T follicular helper cell (primary cell): ENCODE data around the gene NFATC2.

Experiments
- DNase-seq: peaks from one replicate; pipeline ENCODE4 v3.0.0-alpha.2; 2020; ENCODE audit warnings: low read depth

The NFATC2 gene

GRCh38 chr20:51450984-51451383 lies 91.5 kb downstream of the NFATC2 start:
- no peak for DNase-seq

GRCh38 chr20:51450221-51450712 lies 92.3 kb downstream of the NFATC2 start:
- DNase-seq: no peak

GRCh38 chr20:51449498-51450220 lies 92.9 kb downstream of the NFATC2 start:
- no peak for DNase-seq

- DNase-seq: no peak
These were observed 94.8 kb downstream of the NFATC2 start for GRCh38 chr20:51447765-51448148.

GRCh38 chr20:51447097-51447764 lies 95.3 kb downstream of the NFATC2 start:
- DNase-seq: no peak

- DNase-seq: no peak
These were observed 95.9 kb downstream of the NFATC2 start for GRCh38 chr20:51446656-51447055.

- DNase-seq: no peak
These were observed 96.3 kb downstream of the NFATC2 start for GRCh38 chr20:51446230-51446629.

GRCh38 chr20:51445591-51445990 lies 96.9 kb downstream of the NFATC2 start:
- no peak for DNase-seq

- no peak for DNase-seq
These were observed 97.5 kb downstream of the NFATC2 start for GRCh38 chr20:51444922-51445438.

GRCh38 chr20:51444467-51444866 lies 98.1 kb downstream of the NFATC2 start:
- DNase-seq: no peak

- no peak for DNase-seq
These were observed 99.9 kb downstream of the NFATC2 start for GRCh38 chr20:51442602-51443001.

- DNase-seq: no peak
These were observed 101.9 kb downstream of the NFATC2 start for GRCh38 chr20:51440589-51440988.

- no peak for DNase-seq
These were observed 103.3 kb downstream of the NFATC2 start for GRCh38 chr20:51439160-51439689.

GRCh38 chr20:51438136-51438535 lies 104.4 kb downstream of the NFATC2 start:
- DNase-seq: no peak

- no peak for DNase-seq
These were observed 105.2 kb downstream of the NFATC2 start for GRCh38 chr20:51437182-51437924.

GRCh38 chr20:51434580-51435247 lies 107.8 kb downstream of the NFATC2 start:
- DNase-seq: no peak

GRCh38 chr20:51434026-51434425 lies 108.5 kb downstream of the NFATC2 start:
- DNase-seq: no peak

- no peak for DNase-seq
These were observed 109.6 kb downstream of the NFATC2 start for GRCh38 chr20:51432875-51433274.

- no peak for DNase-seq
These were observed 110.2 kb downstream of the NFATC2 start for GRCh38 chr20:51432251-51432784.

GRCh38 chr20:51431321-51431720 lies 111.2 kb downstream of the NFATC2 start:
- DNase-seq: no peak

GRCh38 chr20:51430198-51430950 lies 112.1 kb downstream of the NFATC2 start:
- no peak for DNase-seq
